ENCODE measurements around the gene KDM4E. TPM values are rescaled to one million over a fixed set of nuclear protein-coding genes. Genes with fewer than 3 reads are reported as not detected.

KDM4E gene
- total RNA-seq, 4 donors from 2014 or later: not detected

- Histone ChIP-seq H3K4me1 (no peaks in the 10 kb centered on the region), H3K27ac (no peak overlapping the region), H3K4me3 (no peak overlapping the region), H3K27me3 (no peaks in the 10 kb centered on the region), H3K9me3 (no peaks in the 10 kb centered on the region), H3K36me3 (no peaks in the 10 kb centered on the region)
- intact Hi-C loops (cut with DNase I; ENCODE audit: low total_unique reads): no loop called here
- TF ChIP-seq CTCF (IDR thresholded peaks at IDR 0.05) (no peak), POLR2A (IDR thresholded peaks at IDR 0.05) (no peak)
- no peak for DNase-seq
Measured at GRCh38 chr11:94997437-94997836, 27.6 kb upstream of the KDM4E start.

- intact Hi-C loops (cut with DNase I; ENCODE audit: low total_unique reads): no loop called here
- Histone ChIP-seq H3K27ac (no peak overlapping the region), H3K4me1 (no peaks in the 10 kb centered on the region), H3K27me3 (no peaks in the 10 kb centered on the region), H3K36me3 (no peaks in the 10 kb centered on the region), H3K9me3 (no peaks in the 10 kb centered on the region), H3K4me3 (no peak overlapping the region)
- TF ChIP-seq CTCF (IDR thresholded peaks at IDR 0.05): no peak
- no peak for TF ChIP-seq POLR2A (IDR thresholded peaks at IDR 0.05)
- no peak for DNase-seq
Measured at GRCh38 chr11:94998285-94998684, 26.8 kb upstream of the KDM4E start.

GRCh38 chr11:95003716-95004115, 21.3 kb upstream of the KDM4E start:
- H3K27ac ChIP-seq: no peak overlapping the region
- no peaks in the 10 kb centered on the region for H3K27me3 ChIP-seq
- no peaks in the 10 kb centered on the region for H3K36me3 ChIP-seq
- H3K4me1 ChIP-seq: no peaks in the 10 kb centered on the region
- H3K4me3 ChIP-seq: no peak overlapping the region
- TF ChIP-seq CTCF (IDR thresholded peaks at IDR 0.05) (no peak), POLR2A (IDR thresholded peaks at IDR 0.05) (no peak)
- DNase-seq: no peak
- intact Hi-C loops (cut with DNase I; ENCODE audit: low total_unique reads): no loop called here
- no peaks in the 10 kb centered on the region for H3K9me3 ChIP-seq

GRCh38 chr11:95005642-95006041, 19.4 kb upstream of the KDM4E start:
- TF ChIP-seq POLR2A (IDR thresholded peaks at IDR 0.05) (no peak), CTCF (IDR thresholded peaks at IDR 0.05) (no peak)
- DNase-seq: no peak

GRCh38 chr11:95011376-95011775, 13.7 kb upstream of the KDM4E start:
- Histone ChIP-seq H3K36me3 (no peaks in the 10 kb centered on the region), H3K27ac (no peak overlapping the region), H3K4me1 (no peaks in the 10 kb centered on the region), H3K4me3 (no peak overlapping the region), H3K9me3 (no peaks in the 10 kb centered on the region), H3K27me3 (no peaks in the 10 kb centered on the region)
- intact Hi-C loops (cut with DNase I; ENCODE audit: low total_unique reads): no loop called here
- no peak for DNase-seq
- TF ChIP-seq CTCF (IDR thresholded peaks at IDR 0.05): no peak
- TF ChIP-seq POLR2A (IDR thresholded peaks at IDR 0.05): no peak

More at GRCh38 chr11:95005642-95006041, 19.4 kb upstream of the KDM4E start:
- no peaks in the 10 kb centered on the region for H3K36me3 ChIP-seq
- H3K9me3 ChIP-seq: no peaks in the 10 kb centered on the region
- H3K4me1 ChIP-seq: no peaks in the 10 kb centered on the region
- H3K27me3 ChIP-seq: no peaks in the 10 kb centered on the region
- H3K27ac ChIP-seq: no peak overlapping the region
- no peak overlapping the region for H3K4me3 ChIP-seq
- intact Hi-C loops (cut with DNase I; ENCODE audit: low total_unique reads): no loop called here

All from uterus (tissue), 4 donors.